HG03196 (cell line): ENCODE data around the gene OGT.

Source experiments
- ATAC-seq: cut with Tn5 transposase; IDR thresholded peaks from one replicate; pipeline ENCODE4 v1.9.1; 2021; ENCODE audit not compliant: unreplicated experiment

Gene OGT

DNA sequence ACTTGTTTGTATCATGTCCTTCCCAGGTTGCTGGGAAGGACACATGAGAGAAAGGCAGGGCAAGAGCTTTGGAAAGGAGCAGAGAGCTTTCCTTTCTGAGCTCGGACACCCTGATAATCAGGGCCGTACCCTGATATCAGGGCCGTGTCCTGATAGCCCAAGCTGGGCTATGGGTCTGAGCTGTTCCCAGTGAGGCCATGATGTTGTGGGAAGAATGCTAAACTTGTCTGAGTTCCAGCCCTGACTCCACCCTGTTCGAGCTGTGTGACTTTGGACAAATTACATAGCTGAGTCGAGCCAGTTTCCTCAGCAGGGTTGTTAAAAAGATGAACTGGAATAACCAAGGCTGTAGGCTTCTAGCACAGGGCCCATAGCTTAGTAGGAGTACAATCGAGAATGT is 88.7 kb downstream of the OGT start:
- no peak for ATAC-seq

- no peak for ATAC-seq
Observed at GRCh38 chrX:71622032-71622575, 89.2 kb downstream of the OGT start.

DNA sequence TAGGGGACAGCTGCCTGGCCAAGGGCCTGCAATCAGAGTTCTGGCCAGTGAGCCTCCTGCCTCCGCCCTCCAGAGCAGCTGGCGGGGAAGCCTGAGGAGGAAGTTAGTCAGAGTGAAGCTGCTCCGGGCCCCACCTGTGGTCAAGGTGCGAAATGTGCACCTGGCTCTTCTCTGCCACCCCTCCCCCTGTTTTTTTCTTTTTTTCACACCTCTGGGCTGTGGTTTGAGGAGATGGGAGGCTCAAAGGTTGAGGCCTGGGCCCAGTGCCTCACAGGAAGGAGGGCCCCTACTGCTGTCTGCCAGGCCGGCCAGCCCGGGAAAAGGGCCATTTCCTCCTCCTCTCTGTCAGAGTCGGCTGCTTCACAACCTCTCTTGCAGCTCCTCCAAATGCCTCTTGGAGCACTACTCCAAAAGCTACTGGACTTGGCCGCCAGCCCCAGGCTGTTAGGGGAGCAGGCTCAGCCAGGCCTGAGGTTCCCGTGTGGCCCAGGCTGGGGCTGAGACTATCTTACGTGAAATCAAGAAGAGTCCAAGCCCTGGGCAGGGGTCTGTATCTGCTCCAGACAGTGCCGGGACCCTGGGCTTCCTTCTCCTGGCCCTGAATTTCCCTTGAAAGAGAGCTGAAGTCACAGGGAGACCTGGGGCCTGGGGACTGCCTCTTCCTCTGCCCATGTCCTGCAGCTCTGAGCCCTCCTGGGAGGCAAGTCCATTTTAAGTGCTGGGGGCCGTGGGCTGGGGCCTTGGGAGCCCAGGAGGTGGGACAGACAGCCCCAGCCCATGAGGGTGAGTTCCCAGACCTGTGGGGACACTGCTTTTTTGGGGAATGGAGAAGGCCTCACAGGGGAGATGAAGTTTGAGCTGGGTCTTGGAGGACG is 89.9 kb downstream of the OGT start:
- ATAC-seq = peak; percentile 45

DNA sequence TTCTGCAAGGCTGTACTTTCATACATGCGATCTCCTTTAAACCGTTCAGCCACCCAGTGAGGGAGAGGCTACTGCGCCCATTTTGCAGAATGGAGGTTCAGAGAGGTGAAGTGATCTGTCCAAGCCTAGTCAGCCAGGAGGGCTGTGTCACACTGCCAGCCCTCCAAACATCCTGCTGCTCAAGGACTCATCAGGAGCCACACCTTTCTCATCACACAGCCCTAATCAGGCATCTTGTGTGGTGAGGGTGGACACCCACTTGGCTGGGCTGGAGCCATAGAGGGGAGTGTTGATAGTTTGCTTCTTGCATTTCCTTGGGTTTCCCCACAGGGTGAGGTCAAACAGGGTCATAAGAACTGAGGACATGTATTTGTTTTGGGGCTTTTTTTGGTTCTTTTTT is 90.8 kb downstream of the OGT start:
- no peak for ATAC-seq

DNA sequence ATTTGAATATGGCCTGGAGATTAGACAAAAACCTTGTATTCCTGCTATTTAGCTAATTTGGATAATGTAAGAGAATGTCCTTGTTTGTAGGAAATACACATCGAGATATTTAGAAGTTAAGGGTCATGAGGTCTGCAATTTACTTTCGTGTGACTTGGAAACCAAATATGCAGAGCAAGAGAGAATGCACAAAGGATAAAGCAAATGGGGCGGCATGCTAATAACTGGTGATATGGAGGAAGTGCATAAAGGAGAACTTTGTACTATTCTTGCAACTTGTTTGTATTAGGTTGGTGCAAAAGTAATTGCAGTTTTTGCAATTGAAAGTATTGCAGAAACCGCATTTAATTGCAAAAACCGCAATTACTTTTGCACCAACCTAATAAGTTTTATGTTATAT is 92.6 kb downstream of the OGT start:
- ATAC-seq = no peak
